ENCODE measurements around the gene PDPN. TPM values are rescaled to one million over a fixed set of nuclear protein-coding genes. Genes with fewer than 3 reads are reported as not detected.

PDPN gene
- total and polyA plus RNA-seq, 2 of the 13 experiments (the other 11 are each of a cell fraction or from before 2014, with no cell fraction given): not detected

- TF ChIP-seq SMAD3 (CRISPR knock-in tag; IDR thresholded peaks at IDR 0.05): no peak
- TF ChIP-seq, protein P1, sequence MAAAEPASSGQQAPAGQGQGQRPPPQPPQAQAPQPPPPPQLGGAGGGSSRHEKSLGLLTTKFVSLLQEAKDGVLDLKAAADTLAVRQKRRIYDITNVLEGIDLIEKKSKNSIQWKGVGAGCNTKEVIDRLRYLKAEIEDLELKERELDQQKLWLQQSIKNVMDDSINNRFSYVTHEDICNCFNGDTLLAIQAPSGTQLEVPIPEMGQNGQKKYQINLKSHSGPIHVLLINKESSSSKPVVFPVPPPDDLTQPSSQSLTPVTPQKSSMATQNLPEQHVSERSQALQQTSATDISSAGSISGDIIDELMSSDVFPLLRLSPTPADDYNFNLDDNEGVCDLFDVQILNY (CRISPR knock-in tag; conservative IDR thresholded peaks at IDR 0.05): no peak
- TF ChIP-seq MXD1 (CRISPR knock-in tag; IDR thresholded peaks at IDR 0.05): no peak
- TF ChIP-seq KLF15 (CRISPR knock-in tag; IDR thresholded peaks at IDR 0.05; ENCODE audit: borderline replicate concordance): no peak
- TF ChIP-seq NFYC (CRISPR knock-in tag; IDR thresholded peaks at IDR 0.05): no peak
- no peak for TF ChIP-seq DNMT1 (CRISPR knock-in tag; IDR thresholded peaks at IDR 0.05)
- no peak for TF ChIP-seq ZSCAN21 (CRISPR knock-in tag; IDR thresholded peaks at IDR 0.05; ENCODE audit: borderline replicate concordance)
- TF ChIP-seq ZNF484 (CRISPR knock-in tag; IDR thresholded peaks at IDR 0.05; ENCODE audit: borderline replicate concordance, low read depth): no peak
- no peak for TF ChIP-seq KAT7 (CRISPR knock-in tag; IDR thresholded peaks at IDR 0.05; ENCODE audit: borderline replicate concordance)
These were observed 34.1 kb upstream of the PDPN start (continued) for GRCh38 chr1:13549521-13549920.

DNA sequence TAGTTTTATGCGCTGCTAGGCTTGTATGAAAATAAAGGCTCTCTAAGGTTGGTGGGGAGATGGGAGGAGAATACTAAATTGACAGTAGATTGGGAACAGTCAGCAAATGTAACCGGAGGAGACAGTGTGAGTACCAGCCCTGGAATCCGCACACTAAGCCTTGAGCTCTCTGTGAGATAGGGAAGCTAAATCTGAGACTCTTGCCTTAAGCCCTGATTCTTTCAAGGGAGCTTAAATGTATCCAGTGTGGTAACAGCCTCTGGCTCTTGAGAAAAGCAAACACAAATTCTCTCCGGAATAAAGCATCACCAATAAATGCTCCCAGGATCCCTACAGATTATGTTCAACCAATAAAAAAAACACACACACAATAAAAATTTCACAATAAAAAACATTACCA is 33.0 kb upstream of the PDPN start:
- Histone ChIP-seq H2AFZ (ENCODE audit: low read length) (no peak overlapping the region), H3K9ac (ENCODE audit: insufficient read depth, low read depth, low read length) (no peak overlapping the region), H3K4me2 (ENCODE audit: low read depth, low read length) (no peak overlapping the region), H3K79me2 (ENCODE audit: insufficient read depth, low read length) (no peaks in the 10 kb centered on the region), H3K27ac (ENCODE audit: extremely low read length, insufficient read depth, low read length) (no peak overlapping the region), H3K27me3 (ENCODE audit: control insufficient read depth in 1 of 2, insufficient read depth in 2 of 2, low read length in 2 of 2) (peaks cover 0 to 4% of the 10 kb centered on the region in 2 experiments; a peak in 2 of 5 replicates), H3K36me3 (replicated peaks in 1 of 2; ENCODE audit: control insufficient read depth in 1 of 2, insufficient read depth in 2 of 2, low read length in 2 of 2) (no peaks in the 10 kb centered on the region), H3K9me3 (ENCODE audit: low read length) (no peaks in the 10 kb centered on the region), H3K4me3 (replicated peaks in 1 of 3; ENCODE audit: insufficient read depth in 1 of 3, low read depth in 2 of 3, low read length in 3 of 3) (no peak overlapping the region), H3K4me1 (ENCODE audit: insufficient read depth, low read length) (no peaks in the 10 kb centered on the region), H4K20me1 (ENCODE audit: insufficient read depth, low read length) (no peaks in the 10 kb centered on the region)
- ATAC-seq (no peak), DNase-seq (ENCODE audit: low spot score) (no peak), FAIRE-seq (no peak)
- POLR2A ChIA-PET: no interaction called here
- intact Hi-C loops (cut with micrococcal nuclease; ENCODE audit: unreplicated experiment) (no loop called here), in situ Hi-C loops (cut with HindIII; ENCODE audit: extremely low pct_ligation_motif_present, low pct_unique_long_range_greater_than_20kb) (no loop called here)
- CTCF ChIA-PET (ENCODE audit: low intra/inter-chr PET ratio, low total read pairs): no interaction called here
- BruUV-seq (replicated peaks): no TSS peak
- WGBS (ENCODE audit: low lambda C conversion rate): 52% methylated on average over 4 of the region's 4 CpGs
- TF ChIP-seq ATAD3A (CRISPR knock-in tag; IDR thresholded peaks at IDR 0.05) (no peak), ZNF501 (CRISPR knock-in tag; IDR thresholded peaks at IDR 0.05) (no peak), PAF1 (CRISPR knock-in tag; IDR thresholded peaks at IDR 0.05) (no peak), SETDB1 (CRISPR knock-in tag; IDR thresholded peaks at IDR 0.05; ENCODE audit: borderline replicate concordance) (no peak), ZFP37 (CRISPR knock-in tag; IDR thresholded peaks at IDR 0.05; ENCODE audit: borderline replicate concordance) (no peak), TAF15 (IDR thresholded peaks at IDR 0.05; ENCODE audit: low read depth, low read length, poor library complexity, severe bottlenecking) (no peak), KDM2A (CRISPR knock-in tag; IDR thresholded peaks at IDR 0.05; ENCODE audit: borderline replicate concordance, low read depth) (no peak), TBP (CRISPR knock-in tag; IDR thresholded peaks at IDR 0.05) (no peak)
- TF ChIP-seq, protein P2, sequence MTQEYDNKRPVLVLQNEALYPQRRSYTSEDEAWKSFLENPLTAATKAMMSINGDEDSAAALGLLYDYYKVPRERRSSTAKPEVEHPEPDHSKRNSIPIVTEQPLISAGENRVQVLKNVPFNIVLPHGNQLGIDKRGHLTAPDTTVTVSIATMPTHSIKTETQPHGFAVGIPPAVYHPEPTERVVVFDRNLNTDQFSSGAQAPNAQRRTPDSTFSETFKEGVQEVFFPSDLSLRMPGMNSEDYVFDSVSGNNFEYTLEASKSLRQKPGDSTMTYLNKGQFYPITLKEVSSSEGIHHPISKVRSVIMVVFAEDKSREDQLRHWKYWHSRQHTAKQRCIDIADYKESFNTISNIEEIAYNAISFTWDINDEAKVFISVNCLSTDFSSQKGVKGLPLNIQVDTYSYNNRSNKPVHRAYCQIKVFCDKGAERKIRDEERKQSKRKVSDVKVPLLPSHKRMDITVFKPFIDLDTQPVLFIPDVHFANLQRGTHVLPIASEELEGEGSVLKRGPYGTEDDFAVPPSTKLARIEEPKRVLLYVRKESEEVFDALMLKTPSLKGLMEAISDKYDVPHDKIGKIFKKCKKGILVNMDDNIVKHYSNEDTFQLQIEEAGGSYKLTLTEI (CRISPR knock-in tag; conservative IDR thresholded peaks at IDR 0.05): no peak
- TF ChIP-seq, protein P3, sequence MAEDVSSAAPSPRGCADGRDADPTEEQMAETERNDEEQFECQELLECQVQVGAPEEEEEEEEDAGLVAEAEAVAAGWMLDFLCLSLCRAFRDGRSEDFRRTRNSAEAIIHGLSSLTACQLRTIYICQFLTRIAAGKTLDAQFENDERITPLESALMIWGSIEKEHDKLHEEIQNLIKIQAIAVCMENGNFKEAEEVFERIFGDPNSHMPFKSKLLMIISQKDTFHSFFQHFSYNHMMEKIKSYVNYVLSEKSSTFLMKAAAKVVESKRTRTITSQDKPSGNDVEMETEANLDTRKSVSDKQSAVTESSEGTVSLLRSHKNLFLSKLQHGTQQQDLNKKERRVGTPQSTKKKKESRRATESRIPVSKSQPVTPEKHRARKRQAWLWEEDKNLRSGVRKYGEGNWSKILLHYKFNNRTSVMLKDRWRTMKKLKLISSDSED (CRISPR knock-in tag; IDR thresholded peaks at IDR 0.05): no peak
